KMS-11 (cell line): Measurements from ENCODE around the gene CIB4.

ENCODE experiments used
- H2AFZ ChIP-seq: fragments of 200-600 bp; sonication (generic); 2 replicates; pipeline ENCODE4 v1.6.1; 2016; ENCODE audit warnings: antibody characterized with exemption, mixed run types, low read depth
- H3K27ac ChIP-seq: fragments of 200-600 bp; sonication (generic); 2 replicates; pipeline ENCODE4 v1.6.1; 2016; ENCODE audit warnings: mild to moderate bottlenecking, mixed run types
- H3K27me3 ChIP-seq: fragments of 200-600 bp; sonication (generic); 2 replicates; pipeline ENCODE4 v1.6.1; 2017; ENCODE audit warnings: mild to moderate bottlenecking, low read depth, mixed run types, moderate library complexity; ENCODE audit not compliant: insufficient read depth
- H3K36me3 ChIP-seq: fragments of 200-600 bp; sonication (generic); 2 replicates; pipeline ENCODE4 v1.6.1; 2017; ENCODE audit warnings: mild to moderate bottlenecking, mixed run types; ENCODE audit not compliant: insufficient read depth
- H3K4me1 ChIP-seq: fragments of 200-600 bp; sonication (generic); 2 replicates; pipeline ENCODE4 v1.6.1; 2016; ENCODE audit warnings: mild to moderate bottlenecking, low read depth, mixed run types; ENCODE audit not compliant: poor library complexity, severe bottlenecking
- H3K4me2 ChIP-seq: fragments of 200-600 bp; sonication (generic); 2 replicates; pipeline ENCODE4 v1.7.0; 2016; ENCODE audit warnings: mild to moderate bottlenecking, mixed run types
- H3K4me3 ChIP-seq: fragments of 200-600 bp; sonication (generic); IDR thresholded peaks from 2 replicates; pipeline ENCODE4 v1.6.1; 2017; ENCODE audit warnings: low read depth, low read length, mixed read lengths; ENCODE audit not compliant: insufficient read depth
- H3K79me2 ChIP-seq: fragments of 200-600 bp; sonication (generic); 2 replicates; pipeline ENCODE4 v1.6.1; 2016; ENCODE audit warnings: low read depth, mixed run types; ENCODE audit not compliant: insufficient read depth
- H3K9ac ChIP-seq: fragments of 200-600 bp; sonication (generic); 2 replicates; pipeline ENCODE4 v1.6.1; 2016; ENCODE audit warnings: mild to moderate bottlenecking, mixed run types
- H4K20me1 ChIP-seq: fragments of 200-600 bp; sonication (generic); 2 replicates; pipeline ENCODE4 v1.6.1; 2016; ENCODE audit warnings: mild to moderate bottlenecking, mixed run types; ENCODE audit not compliant: insufficient read depth
- TF ChIP-seq, protein P1 (sequence below): fragments of 200-600 bp; sonication (generic); conservative IDR thresholded peaks from 2 replicates; pipeline ENCODE4 v1.6.1; 2017; ENCODE audit warnings: low read depth, mild to moderate bottlenecking, antibody characterized with exemption, low read length, moderate library complexity, mixed read lengths

Gene CIB4

DNA sequence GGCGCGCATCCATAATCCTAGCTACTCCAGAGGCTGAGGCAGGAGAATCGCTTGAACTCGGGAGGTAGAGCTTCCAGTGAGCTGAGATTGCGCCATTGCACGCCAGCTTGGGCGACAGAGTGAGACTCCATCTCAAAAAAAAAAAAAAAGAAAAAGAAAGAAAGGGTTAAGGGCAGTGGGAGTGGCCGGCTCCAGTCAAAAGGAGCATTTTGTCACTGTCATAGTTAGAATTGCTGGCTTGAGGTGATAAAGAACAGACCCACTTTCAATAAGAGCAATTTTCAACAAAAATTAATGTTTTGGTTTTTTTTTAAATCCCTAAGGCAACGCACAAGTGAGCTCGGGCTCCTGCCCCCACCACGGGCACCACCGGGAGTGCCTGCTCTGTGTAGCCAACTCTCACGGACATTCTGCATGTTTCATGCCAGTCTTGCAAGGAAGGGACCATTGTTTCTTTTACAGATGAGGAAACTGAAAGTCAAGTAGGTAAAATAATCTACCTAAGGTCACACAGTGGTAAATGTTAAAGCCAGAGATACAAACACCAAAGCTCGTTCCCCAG is 8.5 kb downstream of the CIB4 start:
- Histone ChIP-seq H3K27ac (no peak overlapping the region), H3K4me3 (no peak overlapping the region), H4K20me1 (no peaks in the 10 kb centered on the region), H3K4me1 (no peaks in the 10 kb centered on the region), H3K27me3 (peaks cover 4% of the 10 kb centered on the region; the same call in 1 of the 2 replicates), H2AFZ (no peak overlapping the region), H3K9ac (no peak overlapping the region), H3K4me2 (no peak overlapping the region), H3K36me3 (no peaks in the 10 kb centered on the region), H3K79me2 (no peaks in the 10 kb centered on the region)
- TF ChIP-seq, protein P1, sequence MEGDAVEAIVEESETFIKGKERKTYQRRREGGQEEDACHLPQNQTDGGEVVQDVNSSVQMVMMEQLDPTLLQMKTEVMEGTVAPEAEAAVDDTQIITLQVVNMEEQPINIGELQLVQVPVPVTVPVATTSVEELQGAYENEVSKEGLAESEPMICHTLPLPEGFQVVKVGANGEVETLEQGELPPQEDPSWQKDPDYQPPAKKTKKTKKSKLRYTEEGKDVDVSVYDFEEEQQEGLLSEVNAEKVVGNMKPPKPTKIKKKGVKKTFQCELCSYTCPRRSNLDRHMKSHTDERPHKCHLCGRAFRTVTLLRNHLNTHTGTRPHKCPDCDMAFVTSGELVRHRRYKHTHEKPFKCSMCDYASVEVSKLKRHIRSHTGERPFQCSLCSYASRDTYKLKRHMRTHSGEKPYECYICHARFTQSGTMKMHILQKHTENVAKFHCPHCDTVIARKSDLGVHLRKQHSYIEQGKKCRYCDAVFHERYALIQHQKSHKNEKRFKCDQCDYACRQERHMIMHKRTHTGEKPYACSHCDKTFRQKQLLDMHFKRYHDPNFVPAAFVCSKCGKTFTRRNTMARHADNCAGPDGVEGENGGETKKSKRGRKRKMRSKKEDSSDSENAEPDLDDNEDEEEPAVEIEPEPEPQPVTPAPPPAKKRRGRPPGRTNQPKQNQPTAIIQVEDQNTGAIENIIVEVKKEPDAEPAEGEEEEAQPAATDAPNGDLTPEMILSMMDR: no peak

DNA sequence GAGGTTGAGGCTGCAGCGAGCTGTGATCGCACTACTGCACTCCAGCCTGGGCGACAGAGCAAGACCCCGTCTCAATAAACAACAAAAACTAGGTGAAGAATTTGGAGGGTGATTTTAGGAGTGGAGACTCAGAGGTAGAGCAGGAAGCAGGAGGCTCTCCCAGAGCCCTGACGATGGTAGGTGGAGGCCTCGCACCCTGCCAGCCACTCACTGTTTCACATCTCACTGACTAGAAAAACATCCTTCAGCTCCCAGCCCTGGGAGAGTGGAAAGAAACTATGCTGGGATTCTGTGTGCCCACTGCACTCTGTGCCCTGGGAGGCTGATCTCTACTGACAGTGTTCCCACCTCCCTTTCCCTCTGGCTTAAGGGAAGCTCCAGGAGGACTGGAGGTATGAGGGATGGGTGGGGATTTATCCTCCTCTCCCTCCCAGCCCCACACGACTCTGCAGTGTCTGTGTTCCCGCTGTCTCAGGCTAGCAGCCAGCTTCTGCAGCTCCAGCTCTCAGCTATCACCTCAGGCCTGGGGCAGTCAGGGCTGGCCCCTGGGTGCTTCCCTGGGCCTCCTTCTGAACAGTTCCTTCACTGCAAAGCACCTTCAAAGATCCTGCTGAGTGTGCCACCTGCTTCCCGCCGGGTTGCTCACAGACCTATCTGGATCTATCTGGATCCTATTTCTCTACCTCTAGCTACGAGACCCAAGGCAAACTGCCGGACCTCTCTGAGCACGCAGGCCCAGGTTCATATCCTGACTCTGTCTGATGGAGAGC is 9.6 kb downstream of the CIB4 start:
- H3K4me2 ChIP-seq: no peak overlapping the region
- H3K79me2 ChIP-seq: no peaks in the 10 kb centered on the region
- no peaks in the 10 kb centered on the region for H4K20me1 ChIP-seq
- H3K36me3 ChIP-seq: no peaks in the 10 kb centered on the region
- H3K4me1 ChIP-seq: no peaks in the 10 kb centered on the region
- TF ChIP-seq, protein P1: no peak
- peaks cover 4% of the 10 kb centered on the region; the same call in 1 of the 2 replicates for H3K27me3 ChIP-seq
- no peak overlapping the region for H2AFZ ChIP-seq
- no peak overlapping the region for H3K27ac ChIP-seq
- H3K4me3 ChIP-seq: no peak overlapping the region
- no peak overlapping the region for H3K9ac ChIP-seq

DNA sequence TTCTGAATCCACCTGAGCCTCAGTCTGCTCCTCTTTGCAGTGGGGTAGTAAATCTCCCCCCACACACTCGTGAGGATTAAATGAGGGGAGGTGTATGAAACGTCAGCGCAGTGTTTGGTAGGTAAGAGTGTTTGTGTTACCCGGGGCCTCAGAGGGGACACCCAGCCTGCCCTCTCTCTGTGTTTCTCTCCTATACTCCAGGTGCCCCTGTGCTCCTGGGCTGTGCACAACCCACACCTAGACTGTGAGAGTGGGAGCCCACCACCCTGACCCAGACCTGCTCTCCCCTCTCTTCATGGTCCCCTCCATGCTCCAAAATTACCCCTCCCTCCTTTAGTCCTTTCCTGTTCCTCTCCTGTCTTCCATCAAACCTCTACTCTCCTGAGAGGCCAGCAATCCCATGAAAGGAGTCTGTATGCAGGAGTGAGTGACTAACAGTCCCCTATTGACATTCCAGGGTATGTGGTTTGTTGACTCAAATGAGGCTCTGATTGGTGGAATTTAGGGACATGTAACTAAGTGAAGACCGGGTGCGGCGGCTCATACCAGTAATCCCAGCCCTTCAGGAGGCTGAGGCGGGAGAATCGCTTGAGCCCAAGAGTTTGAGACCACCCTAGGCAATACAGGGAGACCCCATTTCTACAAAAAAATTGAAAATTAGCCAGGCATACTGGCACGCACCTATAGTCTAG is 10.4 kb downstream of the CIB4 start:
- TF ChIP-seq, protein P1: no peak
- H4K20me1 ChIP-seq: no peaks in the 10 kb centered on the region
- no peaks in the 10 kb centered on the region for H3K36me3 ChIP-seq
- H3K79me2 ChIP-seq: no peaks in the 10 kb centered on the region
- no peak overlapping the region for H3K4me2 ChIP-seq
- peaks cover 4% of the 10 kb centered on the region; the same call in 1 of the 2 replicates for H3K27me3 ChIP-seq
- no peak overlapping the region for H3K4me3 ChIP-seq
- no peaks in the 10 kb centered on the region for H3K4me1 ChIP-seq
- no peak overlapping the region for H2AFZ ChIP-seq
- no peak overlapping the region for H3K27ac ChIP-seq
- no peak overlapping the region for H3K9ac ChIP-seq

DNA sequence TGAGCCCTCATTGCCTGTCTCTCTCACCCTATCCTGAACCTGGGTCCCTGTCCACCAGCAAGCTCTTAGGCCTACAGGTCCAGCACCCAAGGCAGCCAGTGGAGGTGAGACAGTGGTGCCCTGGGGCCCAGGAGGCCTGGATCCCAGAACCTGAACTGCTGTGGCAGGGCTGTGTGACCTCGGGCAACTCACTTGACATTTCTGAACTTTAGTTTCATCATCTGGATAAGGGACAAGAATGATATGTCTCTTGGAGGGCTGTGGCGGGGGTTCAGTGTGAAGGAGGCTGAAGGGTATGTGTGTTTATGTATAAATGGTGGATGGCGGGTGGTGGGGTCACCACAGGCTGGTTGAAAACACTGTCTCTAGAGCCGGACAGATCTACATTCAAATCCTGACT is 10.9 kb downstream of the CIB4 start:
- Histone ChIP-seq H3K9ac (no peak overlapping the region), H3K27ac (no peak overlapping the region), H3K4me2 (no peak overlapping the region), H3K79me2 (no peaks in the 10 kb centered on the region), H3K4me3 (no peak overlapping the region), H4K20me1 (no peaks in the 10 kb centered on the region), H3K36me3 (no peaks in the 10 kb centered on the region), H3K4me1 (no peaks in the 10 kb centered on the region), H2AFZ (no peak overlapping the region), H3K27me3 (peaks cover 4% of the 10 kb centered on the region; the same call in 1 of the 2 replicates)
- TF ChIP-seq, protein P1: no peak
